ENCODE data around the gene ZNF48. TPM values are rescaled to one million over a fixed set of nuclear protein-coding genes. Genes with fewer than 3 reads are reported as not detected.

The ZNF48 gene
- total and polyA plus RNA-seq, 11 donors: 3.1 to 11.0 (median 5.9) TPM

DNA sequence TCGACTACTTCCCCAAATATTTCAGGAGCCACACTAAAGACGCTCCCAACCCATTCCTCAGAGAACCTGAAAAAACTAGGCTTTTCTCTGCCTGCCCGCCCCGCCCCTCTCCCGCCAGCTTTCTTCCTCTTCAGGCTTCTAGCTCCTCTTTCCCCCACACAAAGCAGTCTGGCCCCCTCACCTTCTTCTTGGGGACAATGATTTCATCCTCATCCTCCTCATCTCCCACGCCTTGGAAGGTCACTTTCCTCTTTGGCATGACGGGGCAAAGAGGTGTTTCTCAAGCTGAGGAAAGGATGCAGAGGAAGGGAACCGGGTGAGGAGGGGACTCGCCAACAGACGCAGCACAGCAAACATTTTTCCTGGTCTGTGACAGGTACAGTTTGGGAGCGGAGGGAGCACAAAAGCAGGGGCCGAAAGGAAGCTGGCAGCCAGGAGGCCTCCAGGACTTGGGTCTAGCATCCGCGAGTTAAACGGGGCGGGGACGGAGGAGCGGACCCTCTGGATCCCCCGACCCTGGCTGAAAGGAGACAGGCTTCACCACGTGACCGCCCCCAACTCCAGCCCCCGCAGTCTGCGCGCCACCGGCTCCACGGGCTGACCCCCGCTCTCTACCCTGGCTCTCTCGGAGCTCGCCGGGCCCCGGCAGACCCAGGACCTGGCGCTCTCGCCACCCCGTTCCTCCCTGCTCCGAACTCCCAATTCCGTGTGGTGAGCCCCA, 40.6 kb upstream of the ZNF48 start:
- intact Hi-C loops (cut with DNase I): loop anchor here in 5 of 10 donors (2.0 to 10.0 kb wide), 5 partner anchors 16 to 260 kb away; partner anchors contain the start of genes TBC1D10B (in 1 of the 5), TBX6 (in 1 of the 5), YPEL3 (in 1 of the 5) and ZNF48 (in 1 of the 5)
- TF ChIP-seq POLR2A (IDR thresholded peaks at IDR 0.05) (no peak), CTCF (IDR thresholded peaks at IDR 0.05) (no peak)
- H3K4me3 ChIP-seq: peak overlapping the region; percentile 68 to 99 (median 85)
- peaks cover 0 to 71% (median 60%) of the 10 kb centered on the region in 9 donors for H3K36me3 ChIP-seq
- peak overlapping the region; percentile 11 to 99 (median 94) for H3K27ac ChIP-seq
- peaks cover 12 to 47% (median 37%) of the 10 kb centered on the region in 12 donors for H3K4me1 ChIP-seq
- H3K27me3 ChIP-seq: no peaks in the 10 kb centered on the region
- peak; percentile 6 to 33 (median 21) for ATAC-seq
- WGBS, 4 donors: 3 to 6% (median 4%) methylated on average over 20 to 36 of the region's 36 CpGs
- peak in 2 of 5 donors; percentile 36 for DNase-seq
- no peaks in the 10 kb centered on the region for H3K9me3 ChIP-seq

DNA sequence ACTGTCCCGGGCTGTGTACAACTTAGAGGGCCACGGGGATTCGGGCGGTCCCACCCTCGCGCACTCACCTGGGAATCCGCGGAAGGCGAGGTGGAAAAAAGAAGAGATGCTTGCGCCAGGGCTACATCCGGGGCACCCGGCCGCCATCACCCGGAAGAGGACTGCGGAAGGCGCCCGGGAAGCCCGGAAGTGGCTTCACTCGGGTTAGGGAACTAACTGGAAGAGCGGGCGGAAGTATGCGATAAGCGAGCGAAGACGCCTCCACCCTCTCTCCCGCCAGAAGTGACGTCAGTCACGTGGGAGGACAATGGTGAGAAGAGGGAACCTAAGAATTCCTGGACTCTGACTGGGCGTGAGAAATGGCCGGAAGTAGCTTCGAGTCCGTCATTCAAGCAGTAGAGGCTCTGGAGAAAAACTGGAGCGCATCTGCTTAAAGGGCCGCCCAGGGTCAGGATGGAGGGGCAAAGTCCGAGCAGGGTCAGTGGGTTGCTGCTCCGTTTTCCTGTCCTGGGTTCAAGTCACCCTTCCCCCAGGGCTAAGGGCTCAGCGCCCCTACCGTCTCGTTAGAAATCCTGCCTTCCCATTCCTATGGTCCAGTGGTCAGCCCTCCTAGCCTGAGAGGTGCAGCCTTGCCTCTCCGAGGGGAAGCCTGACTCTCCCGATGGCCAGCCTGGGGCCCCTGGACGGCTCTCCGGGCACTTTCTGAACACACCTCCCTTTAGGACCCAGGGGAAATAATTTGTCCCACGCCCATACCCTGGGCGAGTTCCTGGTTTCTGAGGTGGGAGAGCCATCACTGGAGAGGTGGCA, 39.9 kb upstream of the ZNF48 start, which contains the start of gene CD2BP2:
CD2BP2 (minus strand) TSS at position 165 of the 810 bp plus-strand sequence. CDS start 627 bp downstream, outside the sequence.
- Histone ChIP-seq H3K4me1 (peaks cover 12 to 47% (median 37%) of the 10 kb centered on the region in 12 donors), H3K36me3 (peaks cover 0 to 72% (median 65%) of the 10 kb centered on the region in 9 donors)
- intact Hi-C loops (cut with DNase I): loop anchor here in 5 of 10 donors (2.0 to 10.0 kb wide), 5 partner anchors 15 to 261 kb away; partner anchors contain the start of genes TBC1D10B (in 1 of the 5), TBX6 (in 1 of the 5), YPEL3 (in 1 of the 5) and ZNF48 (in 1 of the 5)

GRCh38 chr16:30355954-30356308, 39.3 kb upstream of the ZNF48 start:
- Histone ChIP-seq H3K4me3 (peak overlapping the region in 11 of 12 donors; percentile 68 to 99 (median 83)), H3K9me3 (no peaks in the 10 kb centered on the region), H3K27ac (peak overlapping the region; percentile 91 to 99 (median 94)), H3K4me1 (peaks cover 12 to 47% (median 37%) of the 10 kb centered on the region in 12 donors), H3K36me3 (peaks cover 0 to 72% (median 63%) of the 10 kb centered on the region in 9 donors), H3K27me3 (no peaks in the 10 kb centered on the region)
- intact Hi-C loops (cut with DNase I): loop anchor here in 5 of 10 donors (1.0 to 10.0 kb wide), 6 partner anchors 12 to 261 kb away; partner anchors contain the start of genes TBC1D10B (in 1 of the 5), TBX6 (in 1 of the 5), YPEL3 (in 1 of the 5) and ZNF48 (in 1 of the 5)
- ATAC-seq (no peak), DNase-seq (no peak)
- no peak for TF ChIP-seq CTCF (IDR thresholded peaks at IDR 0.05)
- TF ChIP-seq POLR2A (IDR thresholded peaks at IDR 0.05): no peak
- WGBS, 4 donors: 61 to 66% (median 63%) methylated on average over 4 to 7 of the region's 7 CpGs

More for the DNA sequence above, 39.9 kb upstream of the ZNF48 start, which contains the start of gene CD2BP2:
- 0 to 1% (median 1%) methylated on average over 42 to 45 of the region's 45 CpGs for WGBS, 4 donors
- ATAC-seq (peak; percentile 89 to 96 (median 92)), DNase-seq (peak; percentile 95 to 98 (median 97))
- H3K9me3 ChIP-seq: no peaks in the 10 kb centered on the region
- TF ChIP-seq CTCF (IDR thresholded peaks at IDR 0.05): peak in 1 of 12 donors; percentile 9
- peak in 1 of 2 donors; percentile 40 for TF ChIP-seq POLR2A (IDR thresholded peaks at IDR 0.05)
- peak within 1 kb of the TSS; percentile 91 to 99 (median 94) for H3K27ac ChIP-seq
- no peaks in the 10 kb centered on the region for H3K27me3 ChIP-seq
- H3K4me3 ChIP-seq: peak within 1 kb of the TSS; percentile 68 to 99 (median 85)

Data from heart left ventricle (tissue), 16 donors.